HepG2 (cell line): ENCODE results near the gene APOA1. TPM values are rescaled to one million over a fixed set of nuclear protein-coding genes. Genes with fewer than 3 reads are reported as not detected.

Experiments
- ARNT ChIP-seq: fragments of 450-650 bp; IDR thresholded peaks from 2 replicates; pipeline ENCODE4 v1.6.1; 2017
- BCL3 ChIP-seq: sonication (generic); formaldehyde crosslinking; IDR thresholded peaks from 2 replicates; pipeline ENCODE4 v1.5.1; 2020; ENCODE audit warnings: mild to moderate bottlenecking, missing genetic modification reagents, moderate library complexity
- CREM ChIP-seq, 2 experiments: sonication (generic) in 1 of 2; formaldehyde crosslinking in 1 of 2; IDR thresholded peaks; 2 replicates each; pipeline versions ENCODE4 v1.4.0 to v1.6.1; 2016 to 2020; ENCODE audit warnings: antibody characterized with exemption in 1 of 2, mild to moderate bottlenecking in 1 of 2, missing genetic modification reagents in 1 of 2
- FOSL1 ChIP-seq: sonication (generic); formaldehyde crosslinking; IDR thresholded peaks from 2 replicates; pipeline ENCODE4 v1.9.0; 2021; ENCODE audit warnings: missing genetic modification reagents, borderline replicate concordance
- IRX3 ChIP-seq: sonication (generic); formaldehyde crosslinking; IDR thresholded peaks from 2 replicates; pipeline ENCODE4 v1.8.1; 2023; ENCODE audit warnings: mild to moderate bottlenecking, low read depth, missing genetic modification reagents, borderline replicate concordance
- KDM1A ChIP-seq: IDR thresholded peaks from 2 replicates; pipeline ENCODE4 v1.6.1; 2016; ENCODE audit warnings: missing compliant biosample characterization
- NRL ChIP-seq: sonication (generic); formaldehyde crosslinking; IDR thresholded peaks from 2 replicates; pipeline ENCODE4 v1.5.0; 2020; ENCODE audit warnings: missing genetic modification reagents, mild to moderate bottlenecking, moderate library complexity, borderline replicate concordance
- PCBP1 ChIP-seq: fragments of 200-400 bp; formaldehyde crosslinking; IDR thresholded peaks from 2 replicates; pipeline ENCODE4 v1.6.1; 2017; ENCODE audit warnings: mild to moderate bottlenecking, low read depth, low read length, borderline replicate concordance
- RELA ChIP-seq: sonication (generic); formaldehyde crosslinking; IDR thresholded peaks from 2 replicates; pipeline ENCODE4 v1.4.0; 2020; ENCODE audit warnings: missing genetic modification reagents
- RXRB ChIP-seq: IDR thresholded peaks from 2 replicates; pipeline ENCODE4 v1.6.1; 2016; ENCODE audit warnings: borderline replicate concordance, missing genetic modification reagents, missing compliant biosample characterization
- SMAD1 ChIP-seq: sonication (generic); formaldehyde crosslinking; IDR thresholded peaks from 2 replicates; pipeline ENCODE4 v1.4.0; 2020; ENCODE audit warnings: missing genetic modification reagents, low read depth, mild to moderate bottlenecking, borderline replicate concordance
- SMARCC2 ChIP-seq: fragments of 450-650 bp; IDR thresholded peaks from 2 replicates; pipeline ENCODE4 v1.6.1; 2017; ENCODE audit warnings: antibody characterized with exemption, mild to moderate bottlenecking
- SP4 ChIP-seq: sonication (generic); formaldehyde crosslinking; IDR thresholded peaks from 2 replicates; pipeline ENCODE4 v1.8.1; 2023; ENCODE audit warnings: mild to moderate bottlenecking, missing genetic modification reagents
- SRSF4 ChIP-seq: fragments of 200-400 bp; formaldehyde crosslinking; IDR thresholded peaks from one replicate; pipeline ENCODE4 v1.6.1; 2018; ENCODE audit warnings: mild to moderate bottlenecking, low read depth, low read length, moderate library complexity; ENCODE audit not compliant: poor library complexity, severe bottlenecking
- SSRP1 ChIP-seq: IDR thresholded peaks from 2 replicates; pipeline ENCODE4 v1.6.1; 2016; ENCODE audit warnings: control low read depth
- TEF ChIP-seq: sonication (generic); formaldehyde crosslinking; IDR thresholded peaks from 2 replicates; pipeline ENCODE4 v1.5.0; 2020; ENCODE audit warnings: missing genetic modification reagents
- TGIF2 ChIP-seq: IDR thresholded peaks from 2 replicates; pipeline ENCODE4 v1.6.1; 2016; ENCODE audit warnings: control low read depth, missing compliant biosample characterization
- ZFP90 ChIP-seq: sonication (generic); formaldehyde crosslinking; IDR thresholded peaks from 2 replicates; pipeline ENCODE4 v1.8.0; 2022; ENCODE audit warnings: missing genetic modification reagents, mild to moderate bottlenecking, inconsistent platforms, borderline replicate concordance
- ZNF232 ChIP-seq: sonication (generic); formaldehyde crosslinking; IDR thresholded peaks from 2 replicates; pipeline ENCODE4 v1.4.0; 2020; ENCODE audit warnings: missing genetic modification reagents, borderline replicate concordance
- ZNF333 ChIP-seq: sonication (generic); formaldehyde crosslinking; IDR thresholded peaks from 2 replicates; pipeline ENCODE4 v1.4.0; 2020; ENCODE audit warnings: mild to moderate bottlenecking, missing genetic modification reagents, borderline replicate concordance
- ZNF496 ChIP-seq: sonication (generic); formaldehyde crosslinking; IDR thresholded peaks from 2 replicates; pipeline ENCODE4 v1.8.1; 2023; ENCODE audit warnings: mild to moderate bottlenecking, moderate library complexity, missing genetic modification reagents; ENCODE audit not compliant: insufficient replicate concordance
- ZNF503 ChIP-seq: sonication (generic); formaldehyde crosslinking; IDR thresholded peaks from 2 replicates; pipeline ENCODE4 v1.4.0; 2020; ENCODE audit warnings: missing genetic modification reagents
- polyA plus RNA-seq, 8 experiments: library from polyadenylated mRNA; depleted of rRNA in 3 of 8; stranded (reverse) in 7 of 8; unstranded in 1 of 8; fragments of >200 nt; fragmentation: Illumina TruSeq in 4 of 8; extraction: Trizol in 4 of 8; gene quantifications; 2 replicates each; pipeline versions ENCODE4 v1.2.1 to v1.2.3, GENCODE V29; 2011 to 2016; ENCODE audit warnings: low read depth in 4 of 8, missing spikeins in 1 of 8, mixed read lengths in 1 of 8; ENCODE audit not compliant: insufficient read depth in 1 of 8
- total RNA-seq, 5 experiments: library from RNA; depleted of rRNA; stranded (reverse); fragments of >200 nt; fragmentation: Illumina TruSeq; extraction: Trizol; gene quantifications; 2 replicates each; pipeline ENCODE4 v1.2.3, GENCODE V29; 2016; ENCODE audit warnings: low read depth in 1 of 5
- TF ChIP-seq, protein P1 (sequence below): sonication (generic); formaldehyde crosslinking; IDR thresholded peaks from 2 replicates; pipeline ENCODE4 v1.8.1; 2023; ENCODE audit warnings: mild to moderate bottlenecking, missing genetic modification reagents

Gene APOA1
- total and polyA plus RNA-seq, 2 of the 13 experiments (the other 11 are each of a cell fraction or from before 2014, with no cell fraction given) = 1,973 to 5,485 TPM

DNA sequence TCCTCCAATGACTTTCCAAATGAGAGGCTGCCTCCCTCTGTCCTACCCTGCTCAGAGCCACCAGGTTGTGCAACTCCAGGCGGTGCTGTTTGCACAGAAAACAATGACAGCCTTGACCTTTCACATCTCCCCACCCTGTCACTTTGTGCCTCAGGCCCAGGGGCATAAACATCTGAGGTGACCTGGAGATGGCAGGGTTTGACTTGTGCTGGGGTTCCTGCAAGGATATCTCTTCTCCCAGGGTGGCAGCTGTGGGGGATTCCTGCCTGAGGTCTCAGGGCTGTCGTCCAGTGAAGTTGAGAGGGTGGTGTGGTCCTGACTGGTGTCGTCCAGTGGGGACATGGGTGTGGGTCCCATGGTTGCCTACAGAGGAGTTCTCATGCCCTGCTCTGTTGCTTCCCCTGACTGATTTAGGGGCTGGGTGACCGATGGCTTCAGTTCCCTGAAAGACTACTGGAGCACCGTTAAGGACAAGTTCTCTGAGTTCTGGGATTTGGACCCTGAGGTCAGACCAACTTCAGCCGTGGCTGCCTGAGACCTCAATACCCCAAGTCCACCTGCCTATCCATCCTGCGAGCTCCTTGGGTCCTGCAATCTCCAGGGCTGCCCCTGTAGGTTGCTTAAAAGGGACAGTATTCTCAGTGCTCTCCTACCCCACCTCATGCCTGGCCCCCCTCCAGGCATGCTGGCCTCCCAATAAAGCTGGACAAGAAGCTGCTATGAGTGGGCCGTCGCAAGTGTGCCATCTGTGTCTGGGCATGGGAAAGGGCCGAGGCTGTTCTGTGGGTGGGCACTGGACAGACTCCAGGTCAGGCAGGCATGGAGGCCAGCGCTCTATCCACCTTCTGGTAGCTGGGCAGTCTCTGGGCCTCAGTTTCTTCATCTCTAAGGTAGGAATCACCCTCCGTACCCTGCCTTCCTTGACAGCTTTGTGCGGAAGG is 4.8 kb downstream of the APOA1 start (continued):
- TF ChIP-seq BCL3 (CRISPR knock-in tag) (peak; percentile 63; the same call in 1 of the 2 replicates), PCBP1 (no peak), SRSF4 (no peak), ZNF333 (no peak), SMARCC2 (no peak), ZFP90 (CRISPR knock-in tag) (peak; percentile 80; the same call in 1 of the 2 replicates), FOSL1 (CRISPR knock-in tag) (no peak), RELA (no peak), NRL (CRISPR knock-in tag) (0 out of 2 replicates have a peak, but pooled peaks have one; percentile 43), SP4 (peak; percentile 75; the same call in 1 of the 2 replicates), ARNT (no peak), ZNF232 (CRISPR knock-in tag) (peak; percentile 12; the same call in 1 of the 2 replicates), ZNF496 (CRISPR knock-in tag) (no peak), TEF (CRISPR knock-in tag) (no peak; the same call in 1 of the 2 replicates), RXRB (peak; percentile 99), IRX3 (CRISPR knock-in tag) (no peak), ZNF503 (peak; percentile 97), TGIF2 (CRISPR knock-in tag) (peak; percentile 95), KDM1A (peak; percentile 93), CREM (IDR thresholded peaks at IDR 0.05) (peak; percentile 87), CREM (CRISPR knock-in tag; IDR thresholded peaks at IDR 0.05) (no peak), SSRP1 (CRISPR knock-in tag) (no peak), SMAD1 (CRISPR knock-in tag) (no peak)
- TF ChIP-seq, protein P1, sequence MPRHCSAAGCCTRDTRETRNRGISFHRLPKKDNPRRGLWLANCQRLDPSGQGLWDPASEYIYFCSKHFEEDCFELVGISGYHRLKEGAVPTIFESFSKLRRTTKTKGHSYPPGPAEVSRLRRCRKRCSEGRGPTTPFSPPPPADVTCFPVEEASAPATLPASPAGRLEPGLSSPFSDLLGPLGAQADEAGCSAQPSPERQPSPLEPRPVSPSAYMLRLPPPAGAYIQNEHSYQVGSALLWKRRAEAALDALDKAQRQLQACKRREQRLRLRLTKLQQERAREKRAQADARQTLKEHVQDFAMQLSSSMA = peak; percentile 85
